ENCODE results near the gene SLC2A9. TPM values are rescaled to one million over a fixed set of nuclear protein-coding genes. Genes with fewer than 3 reads are reported as not detected.

The SLC2A9 gene
- total and polyA plus RNA-seq, 2 of the 4 experiments (the other 2 are of a cell fraction): 0.72 to 2.1 TPM

DNA sequence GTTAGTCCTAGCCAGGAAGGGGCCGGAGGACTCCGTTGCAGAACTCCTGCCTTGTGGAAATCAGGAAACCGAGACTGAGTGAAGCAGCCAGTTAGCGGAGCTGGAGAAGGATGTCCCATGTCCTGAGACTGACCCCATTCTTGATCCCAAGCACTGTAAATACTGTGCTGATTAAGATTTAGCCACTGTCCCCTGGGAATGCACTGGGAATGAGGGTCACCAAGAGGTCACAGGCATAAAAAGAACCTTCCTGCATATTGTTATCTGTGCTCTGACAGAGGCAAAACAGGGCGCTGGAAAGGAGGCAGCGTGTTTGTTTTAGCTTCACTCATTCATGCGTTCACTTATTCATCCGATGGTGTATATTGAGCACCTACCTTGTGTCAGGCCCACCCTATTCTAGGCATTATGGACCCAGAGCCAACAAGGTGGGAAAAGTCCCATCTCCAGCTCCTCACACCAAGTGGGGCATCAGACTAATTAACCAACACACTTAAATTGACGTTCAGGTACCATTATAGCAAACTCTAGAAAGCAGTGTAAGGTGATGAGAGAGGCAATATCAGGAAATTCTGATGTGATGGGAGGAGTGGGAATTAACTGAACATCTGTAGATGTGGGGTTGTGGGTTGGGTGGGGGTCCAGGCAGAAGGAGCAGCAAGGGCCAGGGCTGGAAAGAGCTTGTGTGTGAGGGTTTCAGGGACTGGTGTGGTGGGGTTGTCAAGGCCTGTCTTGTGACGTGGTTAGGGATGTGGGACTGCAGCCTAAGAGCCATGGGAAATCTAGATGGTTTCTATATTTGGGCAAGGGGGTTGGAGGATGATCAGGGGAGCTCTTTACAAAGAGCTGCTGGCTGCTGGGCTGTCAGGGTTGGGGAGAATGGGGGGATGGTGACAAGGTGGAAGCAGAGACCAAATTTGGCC, 10.6 kb upstream of the SLC2A9 start:
- Histone ChIP-seq H3K27ac (ENCODE audit: insufficient read depth, low read length) (peak overlapping the region; percentile 85; the same call in 1 of the 2 replicates), H4K8ac (ENCODE audit: low read depth in 2 of 2, low read length in 2 of 2) (no peak overlapping the region), H3K23ac (ENCODE audit: low read depth, low read length) (no peak overlapping the region), H2AK5ac (ENCODE audit: low read depth, low read length) (no peak overlapping the region), H2BK5ac (ENCODE audit: low read depth, low read length, poor library complexity, severe bottlenecking) (no peak overlapping the region), H3K14ac (replicated peaks; ENCODE audit: low read depth, low read length) (no peak overlapping the region), H2BK15ac (ENCODE audit: low read depth, low read length) (no peak overlapping the region), H3K4me1 (ENCODE audit: control insufficient read depth, insufficient read depth, low read length) (peaks cover 28% of the 10 kb centered on the region), H2AFZ (replicated peaks; ENCODE audit: low read length, poor library complexity) (no peak overlapping the region), H2BK20ac (ENCODE audit: low read depth, low read length) (0 out of 2 replicates have a peak overlapping the region, but pooled peaks have one; percentile 1), H4K91ac (ENCODE audit: insufficient read depth, low read depth, low read length) (no peak overlapping the region; the same call in 1 of the 2 replicates), H3K18ac (ENCODE audit: low read depth, low read length) (no peak overlapping the region; the same call in 1 of the 2 replicates), H2BK120ac (ENCODE audit: low read depth, low read length) (no peak overlapping the region; the same call in 1 of the 2 replicates), H3K36me3 (ENCODE audit: control insufficient read depth, insufficient read depth, low read length) (no peaks in the 10 kb centered on the region), H3K4me2 (ENCODE audit: low read depth, low read length) (no peak overlapping the region), H3K4me3 (ENCODE audit: insufficient read depth, low read depth, low read length) (no peak overlapping the region), H4K20me1 (ENCODE audit: insufficient read depth, low read length) (no peaks in the 10 kb centered on the region), H3K9ac (ENCODE audit: low read depth, low read length) (no peak overlapping the region), H3K56ac (ENCODE audit: extremely low read depth, insufficient read depth, low read length) (no peak overlapping the region), H3K27me3 (ENCODE audit: control insufficient read depth, insufficient read depth, low read length) (no peaks in the 10 kb centered on the region), H2AK9ac (replicated peaks; ENCODE audit: low read depth, low read length, poor library complexity) (no peak overlapping the region), H3K9me1 (ENCODE audit: insufficient read depth, low read length) (peaks cover 7% of the 10 kb centered on the region), H4K5ac (ENCODE audit: low read depth, low read length) (no peak overlapping the region; the same call in 1 of the 2 replicates), H3K4ac (ENCODE audit: low read depth, low read length) (0 out of 2 replicates have a peak overlapping the region, but pooled peaks have one; percentile 22), H3K79me1 (ENCODE audit: low read depth in 1 of 2, low read length in 2 of 2) (no peaks in the 10 kb centered on the region), H3K9me3 (ENCODE audit: control insufficient read depth, insufficient read depth, low read length) (no peaks in the 10 kb centered on the region)
- dilution Hi-C loops (cut with HindIII; ENCODE audit: low sequenced_read_pairs, unreplicated experiment) (no loop called here), intact Hi-C loops (cut with micrococcal nuclease) (no loop called here), in situ Hi-C loops (cut with MboI; ENCODE audit: low sequenced_read_pairs) (no loop called here)
- TF ChIP-seq MAZ (IDR thresholded peaks at IDR 0.05; ENCODE audit: borderline replicate concordance, low read depth, low read length) (no peak), POLR2A (IDR thresholded peaks at IDR 0.05; ENCODE audit: low read depth, low read length) (no peak), FOS (IDR thresholded peaks at IDR 0.05; ENCODE audit: low read depth, low read length) (no peak), RAD21 (IDR thresholded peaks at IDR 0.05; ENCODE audit: low read length) (no peak), ELK1 (IDR thresholded peaks at IDR 0.05; ENCODE audit: borderline replicate concordance, low read depth, low read length) (no peak), USF2 (IDR thresholded peaks at IDR 0.05; ENCODE audit: low read depth, low read length) (no peak), RFX5 (IDR thresholded peaks at IDR 0.05; ENCODE audit: low read depth, low read length) (no peak), MAFK (IDR thresholded peaks at IDR 0.05; ENCODE audit: low read depth, low read length) (no peak), CEBPB (IDR thresholded peaks at IDR 0.05; ENCODE audit: low read depth, low read length) (no peak), MXI1 (IDR thresholded peaks at IDR 0.05; ENCODE audit: borderline replicate concordance, low read depth, low read length) (no peak), BHLHE40 (IDR thresholded peaks at IDR 0.05; ENCODE audit: low read depth, low read length) (no peak), RCOR1 (IDR thresholded peaks at IDR 0.05; ENCODE audit: insufficient replicate concordance, low read length) (no peak)
- no TSS peak for BruUV-seq (replicated peaks)
- CTCF ChIA-PET: interaction anchor here (0.9 kb wide), 1 partner anchor 17 kb away, joined by 4 read pairs; no protein-coding TSS in a partner anchor
- ATAC-seq (ENCODE audit: low read depth): no peak
- POLR2A ChIA-PET (ENCODE audit: unreplicated experiment): interaction anchor here (0.6 kb wide), 1 partner anchor 367 kb away, joined by 3 read pairs; no protein-coding TSS in a partner anchor
- 100% methylated on average over 1 of the region's 10 CpGs; no CpG with 5 or more reads in 1 of the 2 experiments for WGBS, 2 experiments (ENCODE audit: extremely low coverage in 2 of 2, insufficient read length in 1 of 2)
- no peak for DNase-seq
